HEK293 (cell line): ENCODE measurements around the gene SLC4A1.

Experiments
- CTCF ChIP-seq: fragments of 450-650 bp; formaldehyde crosslinking; IDR thresholded peaks from 2 replicates; pipeline ENCODE4 v1.5.1; 2016; ENCODE audit warnings: missing biosample characterization, missing genetic modification characterization
- ZNF341 ChIP-seq: fragments of 450-650 bp; formaldehyde crosslinking; IDR thresholded peaks from 2 replicates; pipeline ENCODE4; 2016; ENCODE audit warnings: low read depth, missing biosample characterization, missing genetic modification characterization

- TF ChIP-seq ZNF341 (tag by site-specific recombination) (no peak), CTCF (no peak)
These were observed 51.2 kb downstream of the SLC4A1 start for GRCh38 chr17:44216694-44217093.
